GM23338 (cell line): Measurements from ENCODE around the gene METTL24. TPM values are rescaled to one million over a fixed set of nuclear protein-coding genes. Genes with fewer than 3 reads are reported as not detected.

Experiments used
- ATAC-seq: fragments of 200-7000 bp; cut with Tn5 transposase; 3 replicates; pipeline ENCODE4 v1.9.1; 2020
- DNase-seq: peaks from one replicate; pipeline ENCODE4 v3.0.0-alpha.2; 2015; ENCODE audit warnings: low spot score
- H2AFZ ChIP-seq: fragments of 200-600 bp; sonication (generic); 2 replicates; pipeline ENCODE4 v1.8.0; 2016; ENCODE audit warnings: antibody characterized with exemption, mild to moderate bottlenecking, moderate library complexity
- H3F3A ChIP-seq: fragments of 200-600 bp; sonication (generic); replicated peaks from 2 replicates; pipeline ENCODE4 v1.8.0; 2017; ENCODE audit warnings: antibody characterized with exemption, mixed run types, low read depth
- H3K27ac ChIP-seq: fragments of 200-600 bp; sonication (generic); 2 replicates; pipeline ENCODE4 v1.6.1; 2016; ENCODE audit warnings: low read depth
- H3K27me3 ChIP-seq: fragments of 200-600 bp; sonication (generic); 2 replicates; pipeline ENCODE4 v1.8.0; 2016; ENCODE audit warnings: mild to moderate bottlenecking, mixed run types, moderate library complexity; ENCODE audit not compliant: insufficient read depth
- H3K36me3 ChIP-seq: fragments of 200-600 bp; sonication (generic); 2 replicates; pipeline ENCODE4 v1.8.0; 2016; ENCODE audit warnings: mild to moderate bottlenecking; ENCODE audit not compliant: insufficient read depth
- H3K4me1 ChIP-seq: fragments of 200-600 bp; sonication (generic); 2 replicates; pipeline ENCODE4 v1.8.0; 2016; ENCODE audit warnings: mild to moderate bottlenecking, moderate library complexity; ENCODE audit not compliant: insufficient read depth
- H3K4me2 ChIP-seq: fragments of 200-600 bp; sonication (generic); 2 replicates; pipeline ENCODE4 v1.7.1; 2017; ENCODE audit warnings: mixed run types
- H3K4me3 ChIP-seq: fragments of 200-600 bp; sonication (generic); 2 replicates; pipeline ENCODE4 v1.6.1; 2016; ENCODE audit warnings: mixed run types
- H3K79me2 ChIP-seq: fragments of 200-600 bp; sonication (generic); replicated peaks from 2 replicates; pipeline ENCODE4 v1.8.0; 2017; ENCODE audit warnings: mild to moderate bottlenecking; ENCODE audit not compliant: insufficient read depth
- H3K9me2 ChIP-seq: fragments of 200-600 bp; sonication (generic); 2 replicates; pipeline ENCODE4 v1.8.0; 2017; ENCODE audit not compliant: insufficient read depth
- H4K20me1 ChIP-seq: fragments of 200-600 bp; sonication (generic); replicated peaks from 2 replicates; pipeline ENCODE4 v1.8.0; 2017; ENCODE audit warnings: mild to moderate bottlenecking; ENCODE audit not compliant: insufficient read depth
- H3K27ac Mint-ChIP-seq: 2 replicates; pipeline ENCODE4 v1.8.0; 2020; ENCODE audit warnings: inconsistent platforms, mild to moderate bottlenecking, moderate library complexity, mixed read lengths
- H3K27me3 Mint-ChIP-seq: 3 replicates; pipeline ENCODE4 v1.8.0; 2022; ENCODE audit warnings: low read depth, mild to moderate bottlenecking, moderate library complexity, mixed read lengths, inconsistent platforms; ENCODE audit not compliant: insufficient read depth, poor library complexity
- H3K36me3 Mint-ChIP-seq: 3 replicates; pipeline ENCODE4 v1.8.0; 2021; ENCODE audit warnings: low read depth, mild to moderate bottlenecking, inconsistent platforms, moderate library complexity, mixed read lengths
- H3K4me1 Mint-ChIP-seq: 3 replicates; pipeline ENCODE4 v1.8.0; 2020; ENCODE audit warnings: mild to moderate bottlenecking, inconsistent platforms, mixed read lengths
- H3K4me3 Mint-ChIP-seq: 3 replicates; pipeline ENCODE4 v1.8.0; 2021; ENCODE audit warnings: moderate library complexity, mild to moderate bottlenecking, inconsistent platforms, mixed read lengths
- H3K9me3 Mint-ChIP-seq: 3 replicates; pipeline ENCODE4 v1.8.0; 2020; ENCODE audit warnings: moderate library complexity, mild to moderate bottlenecking, inconsistent platforms, mixed read lengths
- CREB1 ChIP-seq: fragments of 250-450 bp; sonication (Bioruptor Pico); IDR thresholded peaks from 2 replicates; pipeline ENCODE4 v1.5.0; 2020; ENCODE audit warnings: low read depth, mild to moderate bottlenecking, moderate library complexity
- EZH2 ChIP-seq: fragments of 200-600 bp; sonication (generic); IDR thresholded peaks from one replicate; pipeline ENCODE4 v1.8.0; 2017; ENCODE audit warnings: antibody characterized with exemption, mild to moderate bottlenecking, low read depth; ENCODE audit not compliant: unreplicated experiment
- EZH2phosphoT487 ChIP-seq: fragments of 200-600 bp; sonication (generic); IDR thresholded peaks from one replicate; pipeline ENCODE4 v1.8.1; 2018; ENCODE audit warnings: antibody characterized with exemption; ENCODE audit not compliant: unreplicated experiment
- NANOG ChIP-seq: IDR thresholded peaks from 2 replicates; pipeline ENCODE4 v1.6.1; 2016; ENCODE audit warnings: antibody characterized with exemption, borderline replicate concordance
- REST ChIP-seq: IDR thresholded peaks from one replicate; pipeline ENCODE4 v1.6.1; 2018; ENCODE audit warnings: antibody characterized with exemption; ENCODE audit not compliant: unreplicated experiment
- STAT1 ChIP-seq: IDR thresholded peaks from one replicate; pipeline ENCODE4 v1.6.1; 2016; ENCODE audit warnings: antibody characterized with exemption; ENCODE audit not compliant: unreplicated experiment
- ZNF114 ChIP-seq: fragments of 250-450 bp; sonication (Bioruptor Pico); IDR thresholded peaks from 2 replicates; pipeline ENCODE4 v1.5.0; 2020; ENCODE audit warnings: mild to moderate bottlenecking, moderate library complexity
- ZNF331 ChIP-seq: fragments of 250-450 bp; sonication (Bioruptor Pico); IDR thresholded peaks from 2 replicates; pipeline ENCODE4 v1.5.0; 2020; ENCODE audit warnings: low read depth, mild to moderate bottlenecking, moderate library complexity
- ZNF462 ChIP-seq: fragments of 250-450 bp; sonication (Bioruptor Pico); IDR thresholded peaks from 2 replicates; pipeline ENCODE4 v1.5.0; 2020; ENCODE audit warnings: mild to moderate bottlenecking, moderate library complexity
- polyA plus RNA-seq: library from polyadenylated mRNA; unstranded; fragments of >200 nt; fragmentation: Nextera tagmentation; extraction: Ambion mirVana; gene quantifications from 2 replicates; pipeline ENCODE4 v1.2.1, GENCODE V29; 2016
- total RNA-seq: library from RNA; depleted of rRNA; stranded (reverse); fragments of >200 nt; shearing (Covaris generic); gene quantifications from 2 replicates; pipeline ENCODE4 v1.2.3, GENCODE V29; 2014

METTL24 gene
- total and polyA plus RNA-seq, 2 experiments from 2014 or later, result 0.35 TPM; not detected in 1

- H3K36me3 Mint-ChIP-seq, result peaks cover 3% of the 10 kb centered on the region; the same call in 1 of the 3 replicates
- DNase-seq (no peak), ATAC-seq (no peak)
- Histone ChIP-seq H2AFZ (peak overlapping the region; percentile 87; the same call in 1 of the 2 replicates), H3K9me2 (no peaks in the 10 kb centered on the region), H3K79me2 (no peaks in the 10 kb centered on the region), H3K4me3 (no peak overlapping the region), H4K20me1 (no peaks in the 10 kb centered on the region), H3K27me3 (no peaks in the 10 kb centered on the region), H3K36me3 (no peaks in the 10 kb centered on the region), H3K4me1 (no peaks in the 10 kb centered on the region), H3F3A (no peaks in the 10 kb centered on the region), H3K4me2 (no peak overlapping the region), H3K27ac (no peak overlapping the region)
- H3K9me3 Mint-ChIP-seq, result no peaks in the 10 kb centered on the region
- no peak overlapping the region for H3K4me3 Mint-ChIP-seq
- peaks cover 5% of the 10 kb centered on the region for H3K27me3 Mint-ChIP-seq
- TF ChIP-seq EZH2phosphoT487, result no peak
- H3K27ac Mint-ChIP-seq, result no peak overlapping the region
- peaks cover 3% of the 10 kb centered on the region; the same call in 1 of the 3 replicates for H3K4me1 Mint-ChIP-seq
Observed at GRCh38 chr6:110400208-110400607, 42.1 kb upstream of the METTL24 start.

- Mint-ChIP-seq H3K9me3 (no peaks in the 10 kb centered on the region), H3K4me1 (peaks cover 3% of the 10 kb centered on the region; the same call in 1 of the 3 replicates), H3K27me3 (peaks cover 5% of the 10 kb centered on the region), H3K36me3 (peaks cover 3% of the 10 kb centered on the region; the same call in 1 of the 3 replicates), H3K27ac (no peak overlapping the region), H3K4me3 (no peak overlapping the region; the same call in 2 of the 3 replicates)
- Histone ChIP-seq H3K36me3 (no peaks in the 10 kb centered on the region), H3K4me3 (no peak overlapping the region), H3F3A (no peaks in the 10 kb centered on the region), H3K4me2 (no peak overlapping the region), H3K27me3 (no peaks in the 10 kb centered on the region), H3K79me2 (no peaks in the 10 kb centered on the region), H4K20me1 (no peaks in the 10 kb centered on the region), H3K27ac (no peak overlapping the region), H3K4me1 (no peaks in the 10 kb centered on the region), H2AFZ (peak overlapping the region; percentile 87; the same call in 1 of the 2 replicates), H3K9me2 (no peaks in the 10 kb centered on the region)
- ATAC-seq, result peak; percentile 56
- DNase-seq, result no peak
- TF ChIP-seq REST (no peak), STAT1 (no peak), ZNF114 (CRISPR knock-in tag) (no peak), ZNF331 (CRISPR knock-in tag) (no peak), EZH2 (no peak), EZH2phosphoT487 (no peak), ZNF462 (CRISPR knock-in tag) (no peak), CREB1 (CRISPR knock-in tag) (no peak), NANOG (no peak)
Observed at GRCh38 chr6:110399219-110400071, 41.3 kb upstream of the METTL24 start.
